ENCODE data around the gene CDH4. TPM values are rescaled to one million over a fixed set of nuclear protein-coding genes. Genes with fewer than 3 reads are reported as not detected.

CDH4 gene
- total RNA-seq, 1 donor from 2014 or later = 0.05 TPM

- intact Hi-C loops (cut with DNase I) = no loop called here
- ATAC-seq (ENCODE audit: poor library complexity) (no peak), DNase-seq (peak; percentile 20)
Measured at GRCh38 chr20:61812121-61812844, 560.2 kb downstream of the CDH4 start.

- DNase-seq (peak; percentile 10), ATAC-seq (ENCODE audit: poor library complexity) (no peak)
- intact Hi-C loops (cut with DNase I) = no loop called here
Measured at GRCh38 chr20:61812845-61813485, 560.9 kb downstream of the CDH4 start.

- DNase-seq = peak; percentile 20
- intact Hi-C loops (cut with DNase I) = no loop called here
- no peak for ATAC-seq (ENCODE audit: poor library complexity)
Measured at GRCh38 chr20:61813791-61814190, 561.7 kb downstream of the CDH4 start.

GRCh38 chr20:61814244-61814643 lies 562.2 kb downstream of the CDH4 start:
- ATAC-seq (ENCODE audit: poor library complexity) (no peak), DNase-seq (peak; percentile 6)
- intact Hi-C loops (cut with DNase I) = no loop called here

- intact Hi-C loops (cut with DNase I) = no loop called here
- DNase-seq = peak; percentile 17
- ATAC-seq (ENCODE audit: poor library complexity) = no peak
Measured at GRCh38 chr20:61814726-61815125, 562.7 kb downstream of the CDH4 start.

GRCh38 chr20:61815176-61815575 lies 563.1 kb downstream of the CDH4 start:
- ATAC-seq (ENCODE audit: poor library complexity) = no peak
- DNase-seq = peak; percentile 15
- intact Hi-C loops (cut with DNase I) = no loop called here

- intact Hi-C loops (cut with DNase I) = no loop called here
- DNase-seq (no peak), ATAC-seq (ENCODE audit: poor library complexity) (no peak)
Measured at GRCh38 chr20:61815678-61816077, 563.6 kb downstream of the CDH4 start.

- DNase-seq (peak; percentile 13), ATAC-seq (ENCODE audit: poor library complexity) (no peak)
- intact Hi-C loops (cut with DNase I) = no loop called here
Measured at GRCh38 chr20:61816606-61817460, 564.8 kb downstream of the CDH4 start.

GRCh38 chr20:61817575-61817974 lies 565.5 kb downstream of the CDH4 start:
- ATAC-seq (ENCODE audit: poor library complexity) (no peak), DNase-seq (no peak)
- intact Hi-C loops (cut with DNase I) = no loop called here

GRCh38 chr20:61818746-61819573 lies 566.9 kb downstream of the CDH4 start:
- ATAC-seq (ENCODE audit: poor library complexity) (no peak), DNase-seq (peak; percentile 31)
- intact Hi-C loops (cut with DNase I) = no loop called here

GRCh38 chr20:61819574-61819846 lies 567.4 kb downstream of the CDH4 start:
- DNase-seq = no peak
- intact Hi-C loops (cut with DNase I) = no loop called here

GRCh38 chr20:61819921-61820825 lies 568.1 kb downstream of the CDH4 start:
- ATAC-seq (ENCODE audit: poor library complexity) (no peak), DNase-seq (peak; percentile 17)
- intact Hi-C loops (cut with DNase I) = no loop called here

More at GRCh38 chr20:61819574-61819846, 567.4 kb downstream of the CDH4 start:
- no peak for ATAC-seq (ENCODE audit: poor library complexity)

GRCh38 chr20:61821735-61822134 lies 569.7 kb downstream of the CDH4 start:
- DNase-seq = no peak
- no peak for ATAC-seq (ENCODE audit: poor library complexity)
- intact Hi-C loops (cut with DNase I) = no loop called here

- intact Hi-C loops (cut with DNase I) = no loop called here
- ATAC-seq (ENCODE audit: poor library complexity) (no peak), DNase-seq (peak; percentile 34)
Measured at GRCh38 chr20:61822396-61822795, 570.3 kb downstream of the CDH4 start.

- no peak for DNase-seq
- ATAC-seq (ENCODE audit: poor library complexity) = no peak
- intact Hi-C loops (cut with DNase I) = no loop called here
Measured at GRCh38 chr20:61823242-61823641, 571.2 kb downstream of the CDH4 start.

- DNase-seq (peak; percentile 30), ATAC-seq (ENCODE audit: poor library complexity) (no peak)
- intact Hi-C loops (cut with DNase I) = no loop called here
Measured at GRCh38 chr20:61828891-61829290, 576.8 kb downstream of the CDH4 start.

- ATAC-seq (ENCODE audit: poor library complexity) (no peak), DNase-seq (peak; percentile 20)
- intact Hi-C loops (cut with DNase I) = no loop called here
Measured at GRCh38 chr20:61829526-61829925, 577.5 kb downstream of the CDH4 start.
